HG02970 (cell line): ENCODE data around the gene APEH.

Source experiments
- ATAC-seq: cut with Tn5 transposase; IDR thresholded peaks from one replicate; pipeline ENCODE4 v1.9.1; 2021; ENCODE audit warnings: mild to moderate bottlenecking, moderate library complexity, moderate number of reproducible peaks; ENCODE audit not compliant: unreplicated experiment, low FRiP score

APEH gene

GRCh38 chr3:49722896-49723295 lies 48.7 kb downstream of the APEH start:
- ATAC-seq, result no peak

DNA sequence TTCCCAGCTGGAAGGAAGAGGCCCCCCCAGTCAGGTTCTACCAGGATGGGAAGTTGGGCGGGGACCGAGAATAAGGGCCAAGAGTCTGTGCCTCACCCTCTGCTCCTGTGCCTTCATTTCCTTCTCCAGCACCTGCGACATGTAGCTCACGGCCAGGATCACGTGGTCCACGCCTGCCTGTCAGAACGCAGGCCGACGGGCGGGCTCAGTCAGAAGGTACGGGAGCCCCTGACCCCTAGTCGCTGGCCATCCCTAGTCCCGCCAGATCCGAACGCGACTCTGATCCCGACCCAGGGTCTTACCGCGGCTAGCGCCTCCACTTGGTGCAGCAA lies 49.1 kb downstream of the APEH start:
- no peak for ATAC-seq

- peak; percentile 76 for ATAC-seq
Observed at GRCh38 chr3:49723628-49724551, 49.7 kb downstream of the APEH start, which contains the start of gene GMPPB. Gene GMPPB (minus strand): TSS chr3:49723951. CDS start chr3:49723726, 225 bp downstream.

GRCh38 chr3:49724586-49724985 lies 50.4 kb downstream of the APEH start:
- no peak for ATAC-seq

DNA sequence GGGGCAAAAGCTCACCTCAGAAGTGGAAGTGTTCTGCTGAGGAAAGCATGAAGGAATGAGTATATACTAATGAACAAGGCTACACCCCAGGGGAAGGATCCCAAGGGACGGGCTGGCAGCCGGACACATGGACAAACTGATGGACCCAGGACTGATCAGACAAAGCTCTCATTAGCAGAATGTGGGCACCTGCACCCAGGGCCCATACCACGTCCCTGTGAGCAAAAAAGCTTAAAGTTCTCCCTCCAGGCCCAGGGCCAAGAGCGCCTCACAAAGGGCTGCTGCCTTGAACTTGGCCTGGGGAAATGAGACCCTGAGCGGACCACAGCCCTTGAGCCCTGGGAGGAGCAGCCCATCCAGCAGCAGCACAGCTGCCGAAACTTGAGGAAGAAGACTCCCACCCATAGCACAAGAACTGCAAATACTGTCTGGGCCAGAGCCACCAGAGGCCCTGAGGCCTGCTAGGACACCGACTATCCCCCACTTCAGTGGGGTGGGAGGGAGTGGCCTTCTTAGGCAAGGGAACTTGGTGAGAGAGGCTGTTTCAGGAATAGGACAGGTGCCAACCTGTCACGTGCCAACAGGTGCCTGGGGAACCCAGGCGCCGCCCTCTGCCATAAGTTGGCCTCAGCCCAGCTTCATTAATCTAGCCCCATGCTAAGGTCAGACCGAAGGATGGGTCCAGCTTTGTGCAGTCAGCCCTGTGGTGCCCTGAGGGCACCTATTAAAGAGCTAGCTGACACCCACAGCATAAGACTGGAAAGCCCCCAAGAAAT lies 51.9 kb downstream of the APEH start:
- no peak for ATAC-seq

DNA sequence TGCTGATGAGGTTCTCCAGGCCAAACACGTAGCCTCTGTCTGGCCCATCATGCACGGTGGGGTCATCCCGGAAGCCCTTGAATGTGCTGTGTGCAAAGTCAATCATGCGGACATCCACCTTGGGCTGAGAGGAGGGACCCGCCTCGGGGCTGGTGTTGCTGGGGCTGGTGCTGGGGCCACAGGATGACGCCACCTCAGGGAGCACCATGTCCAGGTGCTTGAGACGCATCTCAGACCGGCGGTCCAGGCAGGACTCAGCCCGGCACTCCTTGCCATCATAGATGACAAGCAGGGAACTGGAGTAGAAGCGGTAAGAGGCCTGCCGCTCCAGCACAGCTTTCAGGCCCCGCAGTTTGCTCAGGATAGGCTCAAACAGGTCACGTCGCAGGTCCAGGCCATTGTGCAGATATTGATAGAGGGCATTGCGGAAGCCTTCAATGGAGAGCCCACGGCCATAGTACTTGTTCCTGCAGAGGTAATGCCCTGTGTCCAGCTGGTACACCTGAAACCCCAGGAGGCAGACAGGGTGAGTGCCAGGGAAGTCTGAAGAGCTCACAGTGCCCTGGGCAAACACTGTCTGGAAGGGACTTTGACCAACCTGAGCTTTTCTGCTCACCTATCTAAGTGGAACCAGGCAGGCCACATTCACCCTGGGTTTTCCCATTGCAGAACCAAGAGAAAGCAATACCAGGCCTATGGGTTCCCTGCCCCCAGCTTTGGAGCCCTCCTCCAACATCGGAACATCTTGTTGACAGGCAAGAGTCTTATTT lies 53.2 kb downstream of the APEH start:
- no peak for ATAC-seq

DNA sequence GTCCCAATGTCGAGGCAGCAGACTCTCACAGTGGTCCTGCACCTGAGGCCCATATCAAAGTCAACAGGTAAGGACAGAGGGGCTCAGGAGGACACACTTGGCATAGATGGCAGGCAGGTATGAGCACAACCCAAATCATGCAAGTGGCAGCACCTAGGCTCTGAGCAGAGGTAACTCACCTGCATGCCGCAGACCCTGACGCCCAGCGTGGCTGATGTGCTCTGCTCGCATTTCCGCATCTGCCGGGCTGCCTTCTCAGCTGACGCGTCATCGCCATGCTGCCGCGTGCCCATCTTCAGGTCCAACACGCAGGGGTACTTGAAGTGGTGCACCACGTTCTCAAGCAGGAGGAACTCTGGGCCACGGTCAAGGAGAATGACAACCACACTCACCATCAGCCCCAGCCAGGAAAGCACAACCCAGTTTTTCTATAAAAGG lies 53.8 kb downstream of the APEH start:
- ATAC-seq, result no peak

- no peak for ATAC-seq
Observed at GRCh38 chr3:49729966-49730609, 55.9 kb downstream of the APEH start.

DNA sequence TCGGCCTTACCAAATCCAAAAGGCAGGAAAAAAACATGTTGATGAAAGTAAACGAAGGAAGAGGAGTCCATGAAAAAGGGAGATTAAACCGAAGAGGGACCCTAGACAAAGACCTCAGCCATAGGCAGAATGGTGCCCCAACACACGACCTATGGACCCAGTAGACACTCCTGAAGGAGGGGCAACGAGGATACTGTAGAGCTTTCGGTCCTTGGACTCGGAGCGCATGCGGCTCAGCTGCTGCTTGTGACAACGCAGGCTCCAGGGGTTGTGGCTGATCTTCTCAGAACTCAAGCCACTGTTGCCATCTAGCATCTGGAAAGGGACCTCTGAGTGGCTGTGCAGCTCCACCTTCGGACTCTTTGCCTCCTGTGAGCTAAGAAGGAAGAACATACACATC lies 58.4 kb downstream of the APEH start:
- ATAC-seq, result no peak

- ATAC-seq, result no peak
Observed at GRCh38 chr3:49733551-49733950, 59.4 kb downstream of the APEH start.
